ENCODE data around the gene MEX3C.

- TF ChIP-seq CTCF (IDR thresholded peaks at IDR 0.05) (no peak), EZH2 (IDR thresholded peaks at IDR 0.05; ENCODE audit: borderline replicate concordance, insufficient read depth, low read depth, low read length, poor library complexity, severe bottlenecking) (no peak)
Observed at GRCh38 chr18:51212606-51213005, 15.1 kb upstream of the MEX3C start.
